Ovary (tissue), 3 donors: Measurements from ENCODE around the gene KAT6B.

ENCODE experiments used
- EP300 ChIP-seq: sonication (generic); formaldehyde crosslinking; IDR thresholded peaks from one replicate; pipeline ENCODE4 v1.6.1; 2017; ENCODE audit warnings: antibody characterized with exemption
- TF ChIP-seq, protein P1 (sequence below), 3 donors: fragments of 450-650 bp in 2 of 3; fragments of 200-600 bp in 1 of 3; IDR thresholded peaks; one replicate each; pipeline versions ENCODE4 v1.5.1 to v1.8.0; 2016 to 2022; ENCODE audit warnings: antibody characterized with exemption in 3 of 3, mild to moderate bottlenecking in 1 of 3
- donor health status: DM: no; HTN: no; CAD: no.

GRCh38 chr10:74903491-74903890, 77.1 kb downstream of the KAT6B start:
- TF ChIP-seq, protein P1, sequence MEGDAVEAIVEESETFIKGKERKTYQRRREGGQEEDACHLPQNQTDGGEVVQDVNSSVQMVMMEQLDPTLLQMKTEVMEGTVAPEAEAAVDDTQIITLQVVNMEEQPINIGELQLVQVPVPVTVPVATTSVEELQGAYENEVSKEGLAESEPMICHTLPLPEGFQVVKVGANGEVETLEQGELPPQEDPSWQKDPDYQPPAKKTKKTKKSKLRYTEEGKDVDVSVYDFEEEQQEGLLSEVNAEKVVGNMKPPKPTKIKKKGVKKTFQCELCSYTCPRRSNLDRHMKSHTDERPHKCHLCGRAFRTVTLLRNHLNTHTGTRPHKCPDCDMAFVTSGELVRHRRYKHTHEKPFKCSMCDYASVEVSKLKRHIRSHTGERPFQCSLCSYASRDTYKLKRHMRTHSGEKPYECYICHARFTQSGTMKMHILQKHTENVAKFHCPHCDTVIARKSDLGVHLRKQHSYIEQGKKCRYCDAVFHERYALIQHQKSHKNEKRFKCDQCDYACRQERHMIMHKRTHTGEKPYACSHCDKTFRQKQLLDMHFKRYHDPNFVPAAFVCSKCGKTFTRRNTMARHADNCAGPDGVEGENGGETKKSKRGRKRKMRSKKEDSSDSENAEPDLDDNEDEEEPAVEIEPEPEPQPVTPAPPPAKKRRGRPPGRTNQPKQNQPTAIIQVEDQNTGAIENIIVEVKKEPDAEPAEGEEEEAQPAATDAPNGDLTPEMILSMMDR (IDR thresholded peaks at IDR 0.05): no peak
- no peak for TF ChIP-seq EP300
